GM21529 (cell line): Measurements from ENCODE around the gene ALDH4A1.
"Not testable (repeated sequence)": the region's sequence is repeated elsewhere in the genome, so short reads cannot be mapped to it uniquely, and the experiment has no call there.

Experiments
- ATAC-seq: cut with Tn5 transposase; IDR thresholded peaks from one replicate; pipeline ENCODE4 v1.9.1; 2021; ENCODE audit not compliant: unreplicated experiment

Gene ALDH4A1

GRCh38 chr1:18879215-18879790 lies 23.1 kb downstream of the ALDH4A1 start:
- no peak for ATAC-seq

DNA sequence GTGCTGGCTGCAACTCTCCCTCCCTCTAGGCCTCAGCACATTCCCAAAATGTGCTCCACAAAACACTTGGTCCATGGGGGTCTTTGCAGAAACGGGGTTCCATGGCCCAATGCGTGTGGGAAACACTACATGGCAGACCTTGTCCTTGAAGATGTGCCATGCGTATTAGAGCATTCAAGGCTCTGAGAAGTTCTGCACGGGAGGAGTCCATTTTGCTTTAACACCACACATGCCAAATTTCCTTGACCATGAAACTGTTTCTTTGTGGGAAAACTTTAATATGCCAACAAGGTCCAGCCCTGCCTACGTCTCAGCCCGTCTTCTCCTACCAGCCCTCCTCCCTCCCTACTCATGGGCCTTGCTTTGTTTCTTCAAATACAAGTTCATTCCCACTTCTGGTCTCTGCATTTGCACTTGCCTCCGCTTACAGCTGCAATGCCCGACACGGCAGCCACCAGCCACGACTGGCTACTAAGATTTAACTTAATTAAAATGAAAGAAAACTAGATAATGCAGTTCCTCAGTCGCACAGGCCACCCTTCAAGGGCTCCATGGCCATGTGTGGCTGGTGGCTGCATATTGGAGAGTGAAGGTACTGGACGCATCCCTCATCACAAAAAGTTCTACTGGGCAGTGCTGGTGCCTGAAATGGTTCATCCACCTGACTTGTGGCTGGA lies 23.7 kb downstream of the ALDH4A1 start:
- ATAC-seq = no peak

DNA sequence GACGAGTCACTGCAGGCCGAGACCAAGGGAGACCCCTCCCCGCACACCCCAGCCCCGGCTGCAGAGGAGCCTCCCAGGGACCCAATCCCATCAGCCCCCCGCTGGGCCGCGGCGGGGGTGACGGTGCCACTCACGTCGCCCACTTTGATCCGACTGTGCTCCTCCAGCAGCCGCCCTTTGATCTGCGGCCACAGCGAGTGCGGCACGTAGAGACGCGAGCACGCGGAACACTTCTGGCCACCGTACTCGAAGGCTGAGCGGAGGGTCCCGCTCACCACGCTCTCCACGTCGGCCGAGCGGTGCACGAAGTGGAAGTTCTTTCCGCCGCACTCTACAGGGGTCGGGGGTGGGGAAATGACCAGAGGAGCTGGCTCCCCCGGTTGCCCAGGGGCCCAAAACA lies 25.1 kb downstream of the ALDH4A1 start:
- no peak for ATAC-seq

- no peak for ATAC-seq
Observed at GRCh38 chr1:18876210-18876609, 26.1 kb downstream of the ALDH4A1 start.

- ATAC-seq = no peak
Observed at GRCh38 chr1:18875796-18876128, 26.6 kb downstream of the ALDH4A1 start.

DNA sequence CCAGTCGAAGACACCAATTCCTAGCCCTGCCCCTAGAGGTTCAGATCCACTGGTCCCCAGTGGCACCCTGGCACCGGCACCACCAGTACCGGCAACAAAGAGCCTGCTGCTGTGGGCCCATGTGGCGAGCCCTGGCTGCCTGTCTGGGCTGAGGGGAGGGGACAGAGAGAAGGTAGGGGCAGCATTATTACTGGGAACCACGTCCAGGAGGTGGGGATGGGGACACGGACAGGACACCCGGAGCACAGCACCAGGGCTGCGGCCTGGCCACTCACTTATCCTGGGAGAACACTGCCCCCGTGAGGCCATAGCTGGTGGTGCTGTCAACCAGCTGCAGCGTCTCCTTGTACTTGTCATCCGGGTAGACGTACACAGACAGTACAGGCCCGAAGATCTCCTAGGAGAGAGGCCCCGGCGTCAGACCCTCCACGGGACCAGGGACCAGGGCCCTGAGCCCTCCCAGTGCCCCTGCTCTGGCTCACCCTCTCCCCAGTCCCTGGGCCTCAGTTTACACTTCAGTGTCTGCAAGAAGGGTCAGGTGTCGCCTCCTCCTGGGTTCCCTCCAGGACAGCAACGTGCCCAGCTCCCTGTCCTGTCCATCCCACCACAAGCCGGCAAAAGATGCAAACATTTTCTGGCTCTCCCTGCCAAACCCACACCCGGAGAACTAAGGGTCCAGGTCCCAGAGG lies 27.1 kb downstream of the ALDH4A1 start:
- ATAC-seq = no peak

DNA sequence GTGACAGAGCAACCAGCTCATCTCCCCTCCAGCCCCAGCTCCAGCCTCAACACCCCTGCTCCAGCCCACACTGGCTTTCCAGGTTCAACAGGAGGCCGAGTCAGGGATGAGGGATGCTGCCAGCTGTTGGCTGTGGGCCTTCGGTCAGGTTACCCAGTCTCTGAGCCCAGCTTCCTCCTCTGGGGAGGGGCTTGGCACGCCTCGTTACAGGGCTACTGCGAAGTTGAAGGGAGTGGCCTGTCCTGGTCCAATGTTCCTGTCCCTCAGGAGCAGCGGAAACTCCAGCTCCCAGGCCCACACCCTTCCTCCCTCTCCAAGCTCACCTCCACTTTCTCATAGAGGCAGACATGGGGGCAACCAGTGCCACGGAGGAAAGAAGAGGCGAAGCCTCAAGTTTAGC lies 27.8 kb downstream of the ALDH4A1 start:
- ATAC-seq = no peak

DNA sequence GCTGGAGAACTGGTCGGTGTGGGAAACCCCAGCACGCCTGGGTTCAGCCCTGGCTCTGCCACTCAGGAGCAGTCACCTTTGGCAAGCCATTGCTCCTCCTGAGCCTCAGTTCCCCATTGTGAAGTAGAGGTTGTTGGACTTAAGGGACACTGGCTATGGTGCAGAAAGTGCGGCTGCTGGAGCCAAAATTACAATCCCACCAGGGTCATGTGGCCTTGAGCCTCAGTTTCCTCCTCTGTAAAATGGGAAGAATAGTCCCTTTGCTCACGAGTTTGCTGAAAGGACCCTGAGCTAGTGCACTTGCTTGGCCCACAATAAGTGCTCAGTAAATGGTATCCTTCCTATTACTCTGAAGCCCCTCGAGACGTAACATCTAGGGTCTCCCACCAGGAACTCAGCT lies 28.3 kb downstream of the ALDH4A1 start:
- ATAC-seq = no peak

DNA sequence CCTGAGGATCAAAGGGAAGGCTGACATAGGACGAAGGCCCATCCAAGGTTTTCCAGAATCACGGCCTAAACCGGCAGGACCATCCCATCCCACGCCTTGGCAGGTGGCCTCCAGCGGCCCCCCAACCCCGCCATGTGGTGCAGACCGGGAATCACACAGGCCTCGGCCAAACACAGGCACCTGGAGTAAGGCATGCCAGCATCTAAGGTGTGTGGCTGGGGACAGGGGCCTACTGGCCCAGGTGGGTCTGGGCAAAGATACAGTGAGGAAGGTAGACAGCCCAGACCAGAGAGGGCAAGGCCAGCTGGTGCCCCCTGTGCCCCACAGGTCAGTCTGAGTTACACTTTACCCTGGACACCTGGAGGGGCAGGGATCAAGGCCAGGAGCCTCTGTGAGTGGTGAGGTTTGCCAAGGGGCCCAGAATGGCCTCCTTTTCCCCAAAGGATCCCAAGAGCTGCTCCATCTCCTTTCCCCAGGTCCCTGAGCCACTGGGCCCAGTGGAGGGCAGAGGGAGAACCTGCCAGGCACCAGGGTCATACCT lies 30.2 kb downstream of the ALDH4A1 start:
- no peak for ATAC-seq

DNA sequence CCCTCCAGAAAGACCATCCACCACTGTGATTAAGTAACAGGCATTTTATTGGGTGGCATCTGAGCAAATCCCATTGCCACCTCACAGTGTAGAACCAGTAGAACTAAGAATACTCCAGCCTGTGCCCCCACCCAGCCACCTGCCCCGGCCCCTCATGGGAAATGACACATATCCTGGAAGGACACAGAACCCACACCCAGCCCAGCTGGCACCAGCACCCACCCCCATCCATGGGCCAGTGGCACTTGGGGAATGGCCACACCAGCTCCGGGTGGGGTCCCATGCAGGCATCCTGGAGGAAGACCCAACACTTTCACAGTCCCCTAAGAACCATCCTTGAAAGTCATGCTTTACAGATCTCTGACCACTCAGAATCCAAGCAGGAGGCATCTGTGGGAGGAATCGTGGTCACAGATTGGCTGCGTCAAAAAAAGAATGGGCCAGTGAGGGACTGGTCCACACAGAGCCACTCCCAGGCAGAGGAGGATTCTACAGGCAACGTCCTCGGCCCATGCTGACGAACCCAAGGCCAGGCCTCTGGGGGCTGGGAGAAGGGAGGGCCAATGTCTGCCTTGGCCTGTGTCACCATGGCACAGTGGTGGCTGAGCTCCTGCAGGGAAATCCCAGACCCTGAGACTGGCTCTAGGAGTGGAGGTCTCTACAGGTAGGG lies 30.8 kb downstream of the ALDH4A1 start:
- no peak for ATAC-seq

DNA sequence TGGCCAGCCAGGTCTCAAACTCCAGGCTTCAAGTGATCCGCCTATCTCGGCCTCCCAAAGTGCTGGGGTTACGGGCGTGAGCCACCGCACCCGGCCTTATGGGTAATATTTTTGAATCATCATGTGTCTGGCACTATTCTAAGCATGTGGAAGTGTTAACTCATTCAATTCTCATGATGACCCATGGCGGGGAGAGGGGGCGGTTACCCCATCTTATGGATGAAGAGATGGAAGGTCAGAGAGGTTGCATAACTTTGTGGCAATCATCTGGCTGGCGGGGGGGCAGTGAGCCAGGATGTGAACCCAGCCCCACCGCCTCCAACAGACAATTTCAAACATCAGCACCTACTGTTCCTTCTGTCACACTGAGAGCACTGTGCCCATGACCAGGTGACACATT lies 31.4 kb downstream of the ALDH4A1 start:
- no peak for ATAC-seq

DNA sequence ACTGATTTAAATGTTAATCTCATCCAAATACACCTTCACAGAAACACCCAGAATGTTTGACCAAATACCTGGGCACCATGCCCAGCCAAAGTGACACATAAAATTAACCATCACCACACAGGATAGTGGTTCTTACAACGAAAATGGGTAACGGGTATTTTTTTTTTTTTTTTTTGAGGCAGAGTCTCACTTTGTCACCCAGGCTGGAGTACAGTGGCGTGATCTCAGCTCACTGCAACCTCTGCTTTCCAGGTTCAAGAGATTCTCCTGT lies 31.8 kb downstream of the ALDH4A1 start:
- not testable (repeated sequence) for ATAC-seq

GRCh38 chr1:18869847-18870594 lies 32.3 kb downstream of the ALDH4A1 start:
- ATAC-seq = no peak

- ATAC-seq = no peak
Observed at GRCh38 chr1:18868801-18869424, 33.4 kb downstream of the ALDH4A1 start.

DNA sequence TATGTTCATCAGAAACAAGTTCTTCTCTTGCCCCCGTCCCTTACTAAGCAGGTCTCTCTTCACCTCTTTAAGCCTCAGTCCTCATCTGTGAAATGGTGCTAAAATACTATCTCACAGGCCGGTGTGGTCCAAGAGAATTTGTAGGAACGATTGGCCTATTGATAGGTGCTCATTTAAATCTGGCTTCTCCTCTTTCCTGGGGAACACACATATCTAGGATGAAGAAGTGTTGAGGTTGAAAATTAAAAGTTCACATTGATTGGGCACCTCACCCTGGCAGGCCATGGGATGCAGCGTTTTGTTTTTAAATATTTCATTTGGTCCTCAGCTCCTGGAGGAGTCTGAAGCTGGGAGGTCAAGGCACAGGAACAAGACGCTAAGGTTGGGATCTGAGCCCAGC lies 34.0 kb downstream of the ALDH4A1 start:
- ATAC-seq = no peak

DNA sequence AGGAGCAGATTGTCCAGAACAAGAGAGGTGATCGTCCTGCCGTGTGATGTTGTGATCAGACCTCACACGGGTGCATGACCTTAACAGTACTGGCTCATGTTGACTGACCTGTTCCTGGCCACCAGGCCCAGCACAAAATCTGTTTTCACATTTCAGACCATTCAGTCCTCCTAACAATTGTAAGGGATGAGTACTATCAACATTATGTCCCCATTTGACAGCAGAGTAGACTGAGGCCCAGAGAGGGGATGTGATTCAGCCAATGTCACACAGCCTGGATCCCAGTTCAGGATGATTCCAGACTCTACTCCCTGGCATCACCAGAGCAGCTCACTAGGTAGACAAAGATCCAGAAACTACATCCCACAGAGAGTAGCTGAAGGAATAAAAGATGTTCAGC lies 35.5 kb downstream of the ALDH4A1 start:
- ATAC-seq = no peak

GRCh38 chr1:18866314-18866713 lies 36.0 kb downstream of the ALDH4A1 start:
- no peak for ATAC-seq

- ATAC-seq = no peak
Observed at GRCh38 chr1:18865176-18865575, 37.2 kb downstream of the ALDH4A1 start.

- no peak for ATAC-seq
Observed at GRCh38 chr1:18861590-18861989, 40.8 kb downstream of the ALDH4A1 start.

GRCh38 chr1:18861082-18861481 lies 41.3 kb downstream of the ALDH4A1 start:
- no peak for ATAC-seq

GRCh38 chr1:18859560-18859959 lies 42.8 kb downstream of the ALDH4A1 start, which contains the start of gene TAS1R2:
TSS of gene TAS1R2 (minus strand) at chr1:18859660. CDS start at chr1:18859660, 0 bp downstream.
- no peak for ATAC-seq
